ENCODE results near the gene LHFPL3. TPM values are rescaled to one million over a fixed set of nuclear protein-coding genes. Genes with fewer than 3 reads are reported as not detected.

Gene LHFPL3
- total RNA-seq, 2 experiments from 2014 or later: not detected

DNA sequence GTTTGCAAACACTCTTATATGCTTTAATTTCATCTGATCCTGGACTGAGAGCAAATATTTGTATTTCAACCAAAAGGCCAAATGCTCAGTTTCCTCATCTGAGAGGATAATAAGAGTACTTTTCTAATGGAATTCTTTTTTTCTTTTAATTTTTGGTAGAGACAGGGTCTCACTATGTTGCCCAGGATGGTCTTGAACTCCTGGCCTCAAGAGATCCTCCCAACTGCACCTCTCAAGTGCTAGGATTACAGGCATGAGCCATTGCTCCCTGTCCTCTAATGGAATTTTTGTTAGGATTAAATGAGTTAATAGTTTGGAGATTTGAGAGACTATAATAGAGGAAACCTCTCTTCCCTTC, 617.2 kb downstream of the LHFPL3 start:
- TF ChIP-seq EZH2phosphoT487 (IDR thresholded peaks at IDR 0.05; ENCODE audit: borderline replicate concordance, low read depth, low read length): no peak
- TF ChIP-seq, protein P1, sequence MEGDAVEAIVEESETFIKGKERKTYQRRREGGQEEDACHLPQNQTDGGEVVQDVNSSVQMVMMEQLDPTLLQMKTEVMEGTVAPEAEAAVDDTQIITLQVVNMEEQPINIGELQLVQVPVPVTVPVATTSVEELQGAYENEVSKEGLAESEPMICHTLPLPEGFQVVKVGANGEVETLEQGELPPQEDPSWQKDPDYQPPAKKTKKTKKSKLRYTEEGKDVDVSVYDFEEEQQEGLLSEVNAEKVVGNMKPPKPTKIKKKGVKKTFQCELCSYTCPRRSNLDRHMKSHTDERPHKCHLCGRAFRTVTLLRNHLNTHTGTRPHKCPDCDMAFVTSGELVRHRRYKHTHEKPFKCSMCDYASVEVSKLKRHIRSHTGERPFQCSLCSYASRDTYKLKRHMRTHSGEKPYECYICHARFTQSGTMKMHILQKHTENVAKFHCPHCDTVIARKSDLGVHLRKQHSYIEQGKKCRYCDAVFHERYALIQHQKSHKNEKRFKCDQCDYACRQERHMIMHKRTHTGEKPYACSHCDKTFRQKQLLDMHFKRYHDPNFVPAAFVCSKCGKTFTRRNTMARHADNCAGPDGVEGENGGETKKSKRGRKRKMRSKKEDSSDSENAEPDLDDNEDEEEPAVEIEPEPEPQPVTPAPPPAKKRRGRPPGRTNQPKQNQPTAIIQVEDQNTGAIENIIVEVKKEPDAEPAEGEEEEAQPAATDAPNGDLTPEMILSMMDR (conservative IDR thresholded peaks at IDR 0.05; ENCODE audit: low read length): no peak
- Histone ChIP-seq H2AFZ (ENCODE audit: low read length) (peak overlapping the region; percentile 70), H3K36me3 (ENCODE audit: insufficient read depth, low read length) (peaks cover 3% of the 10 kb centered on the region; the same call in 1 of the 2 replicates), H3K79me2 (ENCODE audit: insufficient read depth, low read depth, low read length) (peaks cover 4% of the 10 kb centered on the region; the same call in 1 of the 2 replicates), H3K9me2 (ENCODE audit: insufficient read depth, low read length) (no peaks in the 10 kb centered on the region), H3K4me2 (ENCODE audit: low read length) (peak overlapping the region; percentile 74), H3K4me3 (ENCODE audit: low read depth, low read length, poor library complexity, severe bottlenecking) (peak overlapping the region; percentile 65), H3K9me3 (ENCODE audit: low read length) (peaks cover 4% of the 10 kb centered on the region; the same call in 1 of the 2 replicates), H4K20me1 (ENCODE audit: insufficient read depth, low read length) (no peaks in the 10 kb centered on the region), H3K4me1 (ENCODE audit: insufficient read depth, low read length, poor library complexity, severe bottlenecking) (peaks cover 88% of the 10 kb centered on the region), H3K27ac (ENCODE audit: low read depth, low read length, poor library complexity, severe bottlenecking) (peak overlapping the region; percentile 96)
- POLR2A ChIA-PET: interaction anchor here (0.6 to 2.2 kb wide), 9 partner anchors 11 to 1169 kb away, joined by 3 to 8 read pairs (median 5); no protein-coding TSS in a partner anchor
- TSS peak; percentile 66 for BruUV-seq (replicated peaks)
- intact Hi-C loops (cut with micrococcal nuclease; ENCODE audit: unreplicated experiment): loop anchor here (1.0 to 5.0 kb wide), 3 partner anchors 23 to 587 kb away; partner anchors contain the start of gene RINT1
- DNase-seq (ENCODE audit: low spot score): no peak
- CTCF ChIA-PET (ENCODE audit: unreplicated experiment): interaction anchor here (0.6 to 1.3 kb wide), 3 partner anchors 10 to 19 kb away, joined by 3 to 4 read pairs (median 4); no protein-coding TSS in a partner anchor

DNA sequence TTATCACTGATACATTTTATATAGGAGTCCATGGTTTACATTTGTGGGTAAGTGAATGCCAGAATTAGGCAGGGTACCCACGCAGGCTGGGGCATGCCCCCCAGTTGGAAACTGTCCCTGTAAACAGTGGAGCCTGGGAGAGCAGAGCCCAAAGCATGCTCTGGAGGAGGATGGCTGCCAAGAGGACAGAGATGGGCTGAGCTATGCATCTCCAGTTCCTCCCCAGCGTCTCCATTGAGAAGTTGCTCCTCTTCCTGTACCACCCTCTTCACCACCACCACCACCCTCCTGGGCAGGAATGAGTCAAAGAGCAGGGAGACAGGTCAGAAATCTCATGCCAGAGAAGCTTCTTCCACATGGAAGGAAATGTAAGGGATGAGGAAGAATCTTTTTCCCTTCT, 617.9 kb downstream of the LHFPL3 start:
- H3K27ac ChIP-seq (ENCODE audit: low read depth, low read length, poor library complexity, severe bottlenecking): peak overlapping the region; percentile 96
- peaks cover 3% of the 10 kb centered on the region; the same call in 1 of the 2 replicates for H3K36me3 ChIP-seq (ENCODE audit: insufficient read depth, low read length)
- H3K79me2 ChIP-seq (ENCODE audit: insufficient read depth, low read depth, low read length): peaks cover 4% of the 10 kb centered on the region; the same call in 1 of the 2 replicates
- no peak overlapping the region for H3K4me3 ChIP-seq (ENCODE audit: low read depth, low read length, poor library complexity, severe bottlenecking)
- CTCF ChIA-PET (ENCODE audit: unreplicated experiment): interaction anchor here (0.9 to 1.3 kb wide), 2 partner anchors 17 to 20 kb away, joined by 3 to 4 read pairs; no protein-coding TSS in a partner anchor
- H3K4me2 ChIP-seq (ENCODE audit: low read length): peak overlapping the region; percentile 74
- H3K9me2 ChIP-seq (ENCODE audit: insufficient read depth, low read length): no peaks in the 10 kb centered on the region
- no peak for DNase-seq (ENCODE audit: low spot score)
- BruUV-seq (replicated peaks): no TSS peak
- POLR2A ChIA-PET: interaction anchor here (0.6 to 2.2 kb wide), 14 partner anchors 9 to 1169 kb away, joined by 3 to 8 read pairs (median 4); no protein-coding TSS in a partner anchor
- H3K4me1 ChIP-seq (ENCODE audit: insufficient read depth, low read length, poor library complexity, severe bottlenecking): peaks cover 90% of the 10 kb centered on the region
- H4K20me1 ChIP-seq (ENCODE audit: insufficient read depth, low read length): no peaks in the 10 kb centered on the region
- peaks cover 4% of the 10 kb centered on the region; the same call in 1 of the 2 replicates for H3K9me3 ChIP-seq (ENCODE audit: low read length)
- H2AFZ ChIP-seq (ENCODE audit: low read length): peak overlapping the region; percentile 66; the same call in 1 of the 2 replicates
- intact Hi-C loops (cut with micrococcal nuclease; ENCODE audit: unreplicated experiment): loop anchor here (5.0 kb wide), 1 partner anchor 586 kb away; the partner anchor contains the start of gene RINT1
- TF ChIP-seq EZH2phosphoT487 (IDR thresholded peaks at IDR 0.05; ENCODE audit: borderline replicate concordance, low read depth, low read length): no peak
- TF ChIP-seq, protein P1 (conservative IDR thresholded peaks at IDR 0.05; ENCODE audit: low read length): no peak

DNA sequence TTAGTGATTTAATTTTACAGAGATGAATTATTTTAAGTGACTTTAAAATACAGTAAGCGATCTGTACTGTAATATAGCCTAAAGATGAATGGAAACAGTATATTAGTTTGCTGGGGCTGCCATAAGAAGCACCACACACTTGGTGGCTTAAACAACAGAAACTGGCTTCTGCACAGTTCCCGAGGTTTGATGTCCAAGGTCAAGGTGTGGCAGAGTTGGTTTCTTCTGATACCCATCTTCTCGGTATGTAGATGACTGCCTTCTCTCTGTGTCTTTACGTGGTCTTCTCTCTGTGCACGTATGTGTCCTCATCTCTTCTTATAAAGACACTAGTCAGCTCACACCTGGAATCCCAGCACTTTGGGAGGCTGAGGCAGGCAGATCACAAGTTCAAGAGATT, 621.6 kb downstream of the LHFPL3 start:
- peak overlapping the region; percentile 95 for H2AFZ ChIP-seq (ENCODE audit: low read length)
- intact Hi-C loops (cut with micrococcal nuclease; ENCODE audit: unreplicated experiment): no loop called here
- TF ChIP-seq EZH2phosphoT487 (IDR thresholded peaks at IDR 0.05; ENCODE audit: borderline replicate concordance, low read depth, low read length): no peak
- TF ChIP-seq, protein P1 (conservative IDR thresholded peaks at IDR 0.05; ENCODE audit: low read length): no peak
- no peaks in the 10 kb centered on the region; the same call in 1 of the 2 replicates for H3K9me3 ChIP-seq (ENCODE audit: low read length)
- peaks cover 59% of the 10 kb centered on the region for H3K4me1 ChIP-seq (ENCODE audit: insufficient read depth, low read length, poor library complexity, severe bottlenecking)
- no peaks in the 10 kb centered on the region for H3K79me2 ChIP-seq (ENCODE audit: insufficient read depth, low read depth, low read length)
- H4K20me1 ChIP-seq (ENCODE audit: insufficient read depth, low read length): no peaks in the 10 kb centered on the region
- no peaks in the 10 kb centered on the region; the same call in 1 of the 2 replicates for H3K36me3 ChIP-seq (ENCODE audit: insufficient read depth, low read length)
- peak overlapping the region; percentile 62 for H3K4me2 ChIP-seq (ENCODE audit: low read length)
- H3K9me2 ChIP-seq (ENCODE audit: insufficient read depth, low read length): no peaks in the 10 kb centered on the region
- peak overlapping the region; percentile 23 for H3K4me3 ChIP-seq (ENCODE audit: low read depth, low read length, poor library complexity, severe bottlenecking)
- peak overlapping the region; percentile 32 for H3K27ac ChIP-seq (ENCODE audit: low read depth, low read length, poor library complexity, severe bottlenecking)
- ChIA-PET CTCF (ENCODE audit: unreplicated experiment) (no interaction called here), POLR2A (interaction anchor here (1.0 to 1.3 kb wide), 3 partner anchors 9 to 24 kb away, joined by 3 to 5 read pairs (median 4); no protein-coding TSS in a partner anchor)
- BruUV-seq (replicated peaks): no TSS peak
- peak; percentile 24 for DNase-seq (ENCODE audit: low spot score)

Measured in OCI-LY7 (cell line).